GM20431 (cell line): ENCODE measurements around the gene SETD2.
"Not testable (repeated sequence)": the region's sequence is repeated elsewhere in the genome, so short reads cannot be mapped to it uniquely, and the experiment has no call there.

Experiments used
- in situ Hi-C: fragments of 300-500 bp; cut with MseI, MboI; formaldehyde crosslinking; loops from one replicate; pipeline ENCODE4 v1.15.0; 2020; ENCODE audit warnings: low sequenced_read_pairs; ENCODE audit not compliant: unreplicated experiment

Gene SETD2

DNA sequence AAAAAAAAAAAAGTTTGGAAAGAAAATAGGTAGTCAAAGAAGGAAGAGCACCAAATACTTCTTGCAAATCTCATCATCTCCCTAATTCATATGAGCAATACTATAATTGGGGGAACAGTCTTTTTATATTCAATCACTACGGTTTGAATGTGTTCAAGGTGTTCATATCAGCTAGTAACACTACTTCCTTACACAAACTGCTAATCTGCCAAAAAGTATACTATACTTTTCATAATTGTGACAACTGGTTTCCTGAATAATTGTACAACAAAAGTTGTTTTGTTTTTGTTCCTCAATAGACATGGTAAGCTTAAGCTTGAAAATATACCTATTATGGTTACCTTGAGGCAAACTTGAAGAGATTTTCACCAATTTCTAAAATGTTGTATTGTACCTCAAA, 12.1 kb downstream of the SETD2 start:
- in situ Hi-C loops, result no loop called here

DNA sequence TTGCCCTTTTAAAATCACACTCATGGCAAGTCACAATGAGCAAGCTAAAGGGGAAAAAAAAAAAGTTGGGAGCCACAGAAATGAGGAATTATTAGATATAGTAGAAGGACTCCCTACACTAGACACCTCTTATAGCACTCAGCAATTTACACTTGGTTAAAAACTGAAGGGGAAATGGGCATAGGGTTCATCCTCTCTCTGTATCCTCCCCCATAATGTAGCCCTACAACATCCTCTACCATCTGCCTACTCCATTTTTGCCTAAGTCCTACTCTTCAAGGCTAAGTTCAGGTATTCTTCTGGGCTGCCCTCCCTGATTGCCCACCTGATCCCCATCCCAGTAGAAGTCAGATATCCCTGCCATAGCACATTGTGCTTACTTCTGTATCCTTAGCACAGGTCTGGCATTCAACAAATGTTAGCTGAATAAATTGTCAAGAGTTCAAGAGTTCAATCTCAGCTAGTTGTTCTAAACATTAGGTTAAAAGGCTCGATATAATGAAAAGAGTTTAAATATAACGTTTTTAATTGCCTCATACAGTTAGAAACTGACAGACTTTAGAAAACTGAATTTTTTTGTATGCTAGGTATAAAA, 14.5 kb downstream of the SETD2 start:
- in situ Hi-C loops, result no loop called here

DNA sequence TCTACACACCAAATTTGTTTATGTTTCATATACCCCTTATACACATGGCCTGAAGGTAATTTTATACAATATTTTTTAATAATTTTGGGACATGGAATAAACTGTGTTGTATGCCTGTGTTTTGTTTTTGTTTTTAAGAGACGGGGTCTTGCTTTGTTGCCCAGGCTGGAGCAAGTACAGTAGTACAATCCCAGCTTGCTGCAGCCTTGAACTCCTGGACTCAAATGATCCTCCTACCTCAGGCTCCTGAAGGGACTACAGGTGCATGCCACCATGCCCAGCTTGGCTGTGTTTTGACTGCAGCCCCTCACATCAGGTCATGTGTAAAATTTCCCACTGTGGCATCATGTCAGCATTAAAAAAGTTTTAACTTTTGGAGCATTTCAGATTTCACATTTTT, 18.6 kb downstream of the SETD2 start:
- in situ Hi-C loops, result no loop called here

DNA sequence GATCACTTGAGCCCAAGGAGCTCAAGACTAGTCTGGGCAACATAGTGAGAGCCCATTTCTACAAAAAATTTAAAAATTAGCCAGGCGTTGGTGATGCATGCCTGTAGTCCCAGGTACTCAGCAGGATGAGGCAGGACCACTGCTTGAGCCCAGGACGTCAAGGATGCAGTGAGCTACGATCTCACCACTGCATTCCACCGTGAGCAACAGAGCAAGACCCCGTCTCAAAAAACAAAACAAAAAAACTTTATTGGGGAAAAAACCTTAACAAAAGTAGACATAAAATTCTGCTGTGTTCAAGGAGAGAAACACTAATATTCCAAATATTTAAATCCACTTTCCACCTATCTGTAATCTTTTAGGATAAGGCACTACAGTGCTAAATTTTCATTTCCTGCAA, 20.8 kb downstream of the SETD2 start:
- in situ Hi-C loops, result no loop called here

DNA sequence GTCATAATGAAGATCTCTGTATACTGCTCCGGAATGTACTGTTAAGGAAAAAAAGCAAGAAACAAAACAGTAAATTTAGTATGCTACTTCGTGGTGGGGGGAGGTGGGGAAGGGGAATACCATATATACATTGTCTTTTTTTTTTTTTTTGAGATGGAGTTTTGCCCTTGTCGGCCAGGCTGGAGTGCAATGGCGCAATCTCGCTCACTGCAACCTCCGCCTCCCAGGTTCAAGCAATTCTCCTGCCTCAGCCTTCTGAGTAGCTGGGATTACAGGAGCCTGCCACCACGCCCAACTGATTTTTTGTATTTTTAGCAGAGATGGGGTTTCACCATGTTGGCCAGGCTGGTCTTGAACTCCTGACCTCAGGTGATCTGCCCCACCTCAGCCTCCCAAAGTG, 21.4 kb downstream of the SETD2 start:
- in situ Hi-C loops, result not testable (repeated sequence)

DNA sequence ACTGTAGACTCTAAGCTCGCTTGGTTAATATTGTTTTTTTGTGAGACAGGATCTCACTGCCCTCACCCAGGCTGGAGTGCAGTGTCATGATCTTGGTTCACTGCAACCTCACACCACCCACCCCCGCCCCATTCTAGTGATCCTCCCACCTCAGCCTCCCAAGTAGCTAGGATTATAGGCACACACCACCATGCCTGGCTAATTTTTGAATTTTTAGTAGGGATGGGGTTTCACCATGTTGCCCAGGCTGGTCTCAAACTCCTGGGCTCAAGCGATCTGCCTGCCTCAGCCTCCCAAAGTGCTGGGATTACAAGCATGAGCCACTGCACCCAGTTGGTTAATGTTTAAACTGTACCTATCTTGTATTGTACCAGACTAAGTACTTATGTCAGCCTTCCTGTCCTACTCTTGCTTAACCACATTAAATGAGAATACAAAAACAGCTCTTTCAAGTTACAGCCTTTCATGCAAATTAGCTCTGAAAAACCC, 22.9 kb downstream of the SETD2 start:
- in situ Hi-C loops, result not testable (repeated sequence)

DNA sequence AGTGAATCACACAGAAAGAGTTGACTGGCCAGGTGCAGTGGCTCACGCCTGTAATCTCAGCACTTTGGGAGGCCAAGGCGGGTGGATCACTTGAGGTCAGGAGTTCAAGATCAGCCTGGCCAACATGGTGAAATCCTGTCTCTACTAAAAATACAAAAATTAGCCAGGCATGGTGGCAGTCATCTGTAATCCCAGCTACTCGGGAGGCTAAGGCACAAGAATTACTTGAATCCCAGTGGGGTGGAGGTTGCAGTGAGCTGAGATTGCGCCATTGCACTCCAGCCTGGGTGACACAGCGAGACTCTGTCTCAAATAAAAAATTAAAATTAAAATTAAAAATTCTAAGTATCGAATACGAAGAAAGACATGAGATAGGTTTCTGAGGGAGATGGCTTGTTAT, 23.4 kb downstream of the SETD2 start:
- in situ Hi-C loops, result not testable (repeated sequence)

DNA sequence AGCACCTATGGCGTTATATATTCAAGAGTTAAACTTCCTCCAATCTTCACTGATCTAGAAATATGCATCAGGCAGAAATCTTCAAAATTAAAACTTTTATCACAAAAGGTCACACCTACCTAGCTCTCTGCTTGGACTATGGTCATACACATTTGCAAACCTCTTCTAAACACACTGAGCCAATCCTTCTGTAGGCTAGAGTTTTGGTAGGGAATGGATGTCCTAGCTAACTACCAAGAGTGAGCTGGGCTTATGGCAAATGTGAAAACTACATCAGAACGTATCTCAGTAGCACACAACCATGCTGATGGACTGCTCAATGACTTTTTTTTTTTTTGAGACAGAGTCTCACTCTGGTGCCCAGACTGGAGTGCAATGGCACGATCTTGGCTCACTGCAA, 29.6 kb downstream of the SETD2 start:
- in situ Hi-C loops, result no loop called here

DNA sequence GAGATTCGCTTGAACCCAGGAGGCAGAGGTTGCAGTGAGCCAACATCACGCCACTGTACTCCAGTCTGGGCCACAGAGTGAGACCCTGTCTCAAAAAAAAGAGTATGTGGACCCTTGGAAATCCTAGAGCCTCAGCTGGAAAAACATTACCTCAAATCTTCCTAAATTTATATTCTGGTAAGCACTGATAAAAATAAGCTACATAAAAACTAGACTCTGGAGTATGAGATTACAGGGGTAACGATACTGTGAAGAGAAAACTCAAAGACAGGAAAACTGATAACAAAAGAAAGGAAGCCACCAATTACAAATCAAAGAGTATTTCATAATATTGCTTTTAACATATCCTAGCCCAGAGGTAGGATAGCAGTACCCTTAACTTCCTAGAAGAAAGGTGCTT, 30.3 kb downstream of the SETD2 start:
- in situ Hi-C loops, result no loop called here

DNA sequence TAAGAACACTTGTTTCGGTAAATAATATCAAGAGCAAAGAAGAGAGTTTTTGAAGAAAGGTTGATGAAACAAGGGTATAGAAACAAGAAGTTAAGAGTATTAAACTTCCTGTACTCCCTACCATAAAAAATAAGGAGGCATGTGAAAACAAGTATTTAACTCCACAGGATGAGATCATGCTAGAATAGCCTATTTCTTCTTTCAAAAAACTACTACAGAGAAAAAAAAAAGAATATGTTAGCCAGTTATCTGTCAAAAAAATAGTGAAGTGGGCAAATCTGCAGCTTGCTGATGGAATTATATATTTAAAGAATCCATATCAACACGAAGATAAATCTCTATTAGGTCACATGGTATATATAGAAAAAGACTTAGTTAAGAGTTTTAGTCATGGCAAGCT, 33.4 kb downstream of the SETD2 start:
- in situ Hi-C loops, result no loop called here

DNA sequence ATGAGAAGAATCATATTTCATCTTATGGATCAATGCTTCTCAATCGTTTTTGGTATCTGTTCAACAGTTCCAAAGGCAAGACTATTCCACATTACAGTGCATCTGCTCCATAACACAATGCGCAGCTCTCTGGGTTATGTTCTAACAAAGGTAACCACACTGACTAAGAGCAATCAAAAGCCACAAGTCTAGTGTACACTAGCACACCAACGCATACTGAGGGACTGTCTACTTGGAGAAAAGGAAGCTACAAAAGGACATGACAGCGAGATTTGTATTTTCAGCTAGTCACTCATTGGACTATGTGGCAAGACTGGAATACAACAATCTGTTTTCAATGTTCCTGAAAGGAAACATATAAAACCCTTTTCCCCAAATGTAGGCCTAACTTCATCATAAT, 35.8 kb downstream of the SETD2 start:
- in situ Hi-C loops, result no loop called here

DNA sequence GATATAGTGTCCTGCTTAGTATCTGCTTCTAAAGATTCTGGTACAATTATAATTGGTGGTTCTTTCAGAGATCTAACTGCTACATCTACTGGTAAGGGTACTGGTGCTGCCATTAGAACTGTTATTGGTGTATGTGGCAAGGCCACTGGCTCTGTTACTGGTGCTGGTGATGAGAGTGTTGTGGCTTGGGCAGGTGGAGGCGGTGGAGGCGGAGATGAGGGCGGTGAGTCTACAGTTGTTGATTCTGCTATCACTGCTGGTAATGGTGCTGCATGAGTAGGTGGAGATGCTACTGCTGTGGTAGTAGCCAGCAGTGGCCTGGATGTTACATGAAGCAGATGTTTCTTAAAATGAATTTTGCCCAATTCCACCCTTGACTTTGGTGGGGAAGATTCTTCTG, 40.1 kb downstream of the SETD2 start:
- in situ Hi-C loops, result no loop called here

DNA sequence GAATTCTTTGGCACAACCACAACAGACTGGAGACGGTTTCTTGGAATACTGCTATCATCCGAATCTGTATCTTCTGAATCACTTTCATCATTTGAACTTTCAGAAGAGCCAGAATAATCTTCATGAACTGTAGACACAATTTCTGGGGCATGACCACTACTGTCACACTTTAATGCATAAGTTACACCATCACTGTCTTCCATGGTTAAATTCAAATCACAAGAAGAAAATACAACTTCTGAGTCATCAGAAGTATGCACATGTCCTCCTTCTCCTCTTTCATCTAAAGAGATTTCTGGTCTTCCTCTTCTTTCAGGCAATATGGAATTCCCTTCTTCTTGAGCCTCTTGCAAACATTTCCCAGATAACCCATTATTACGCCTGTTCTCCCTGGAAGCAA, 42.5 kb downstream of the SETD2 start:
- in situ Hi-C loops, result no loop called here

DNA sequence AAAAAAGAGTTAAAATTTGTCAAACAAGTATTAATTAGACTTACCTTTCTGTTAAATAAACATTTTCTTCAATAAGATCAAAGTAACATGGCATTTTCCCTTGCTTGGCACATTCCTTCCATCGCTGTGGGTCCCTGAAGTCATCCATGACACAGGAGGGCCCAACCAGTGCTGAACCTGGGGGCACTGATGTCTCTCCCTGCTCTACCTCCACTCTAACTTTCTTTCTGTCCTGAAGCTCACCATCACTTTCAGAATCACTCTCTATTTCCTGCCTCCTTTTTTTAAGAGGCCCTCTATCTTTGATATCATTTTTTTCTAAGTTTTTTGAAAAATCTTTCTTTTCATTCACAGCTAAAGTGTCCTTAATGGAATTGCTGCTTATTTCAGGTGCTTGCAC, 43.8 kb downstream of the SETD2 start:
- in situ Hi-C loops, result no loop called here

DNA sequence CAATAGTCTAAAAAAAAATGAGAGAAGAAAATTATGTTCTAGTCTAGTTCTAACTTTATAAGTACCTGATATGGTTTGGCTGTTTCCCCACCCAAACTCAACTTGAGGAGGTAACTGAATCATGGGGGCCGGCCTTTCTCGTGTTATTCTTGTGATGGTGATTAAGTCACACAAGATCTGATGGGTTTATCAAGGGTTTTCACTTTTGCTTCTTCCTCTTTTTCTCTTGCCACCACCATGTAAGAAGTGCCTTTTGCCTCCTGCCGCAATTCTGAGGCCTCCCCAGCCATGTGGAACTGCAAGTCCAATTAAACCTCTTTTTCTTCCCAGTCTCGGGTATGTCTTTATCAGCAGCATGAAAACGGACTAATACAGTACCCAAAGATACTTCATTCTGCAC, 44.5 kb downstream of the SETD2 start:
- in situ Hi-C loops, result not testable (repeated sequence)

DNA sequence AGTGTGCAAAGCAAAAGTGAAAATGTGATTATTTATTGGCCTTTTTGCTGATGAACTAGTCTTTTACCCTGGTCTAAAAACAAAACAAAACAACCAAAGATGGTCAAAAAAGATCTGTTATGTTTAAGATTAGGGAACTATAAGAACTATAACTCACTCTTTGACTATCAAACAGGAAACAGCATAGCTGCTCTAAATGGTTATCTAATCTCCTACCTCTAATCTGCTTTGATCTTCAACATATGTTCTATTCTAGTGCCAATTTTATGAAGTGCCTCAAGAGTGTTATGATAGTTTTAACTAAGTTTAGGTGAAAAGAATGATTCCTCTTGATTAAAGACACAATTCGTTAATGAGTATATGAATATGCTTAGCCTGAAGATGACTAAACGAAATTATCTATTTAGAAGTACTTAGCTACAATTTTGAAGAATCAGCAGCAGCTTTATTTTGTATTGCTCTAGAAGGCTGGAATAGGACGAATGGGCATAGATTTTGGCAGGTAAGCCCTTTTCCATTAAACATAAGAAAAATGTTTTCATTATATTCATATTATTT, 46.0 kb downstream of the SETD2 start:
- in situ Hi-C loops, result no loop called here

DNA sequence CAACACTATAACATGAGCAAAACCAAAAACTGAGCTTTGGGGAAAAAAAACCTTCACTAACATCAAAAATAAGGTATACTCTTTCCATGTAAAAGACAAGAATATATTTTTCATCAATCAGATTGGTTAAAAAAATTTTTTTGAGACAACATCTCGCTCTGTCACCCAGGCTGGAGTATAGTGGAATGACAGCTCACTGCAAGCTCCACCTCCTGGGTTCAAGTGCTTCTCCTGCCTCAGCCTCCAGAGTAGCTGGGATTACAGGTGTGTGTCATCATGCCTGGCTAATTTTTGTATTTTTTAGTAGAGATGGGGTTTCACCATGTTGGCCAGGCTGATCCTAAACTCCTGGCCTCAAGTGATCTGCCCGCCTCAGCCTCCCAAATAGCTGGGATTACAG, 48.4 kb downstream of the SETD2 start:
- in situ Hi-C loops, result not testable (repeated sequence)

DNA sequence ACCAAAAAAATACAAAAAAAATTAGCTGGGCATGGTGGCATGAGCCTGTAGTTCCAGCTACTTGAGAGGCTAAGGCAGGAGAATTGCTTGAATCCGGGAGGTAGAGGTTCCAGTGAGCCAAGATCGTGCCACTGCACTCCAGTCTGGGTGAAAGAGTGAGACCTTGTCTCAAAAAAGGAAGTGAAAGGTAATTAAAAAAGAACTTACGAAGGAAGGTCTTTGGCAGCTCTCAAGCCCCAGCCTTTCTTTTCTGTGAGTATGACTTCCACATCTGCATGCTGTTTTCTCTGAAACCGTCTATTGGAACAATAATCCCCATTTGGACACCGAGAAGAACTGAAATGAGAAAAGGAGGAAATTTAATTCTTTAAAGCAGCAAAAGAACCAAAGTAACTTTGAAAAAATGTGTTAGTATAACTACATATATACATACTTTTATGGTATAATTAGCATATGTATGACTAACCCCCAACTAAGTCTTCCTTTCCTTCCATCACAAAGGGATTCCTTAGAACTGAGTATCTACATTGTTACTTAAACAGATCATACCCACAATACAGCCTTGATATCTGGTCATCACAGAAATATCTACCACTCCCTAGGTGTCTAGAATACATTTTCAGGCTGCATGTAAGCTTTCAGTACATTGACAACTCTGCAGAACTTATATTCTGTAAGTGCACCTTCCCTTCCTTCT, 50.1 kb downstream of the SETD2 start:
- in situ Hi-C loops, result no loop called here

DNA sequence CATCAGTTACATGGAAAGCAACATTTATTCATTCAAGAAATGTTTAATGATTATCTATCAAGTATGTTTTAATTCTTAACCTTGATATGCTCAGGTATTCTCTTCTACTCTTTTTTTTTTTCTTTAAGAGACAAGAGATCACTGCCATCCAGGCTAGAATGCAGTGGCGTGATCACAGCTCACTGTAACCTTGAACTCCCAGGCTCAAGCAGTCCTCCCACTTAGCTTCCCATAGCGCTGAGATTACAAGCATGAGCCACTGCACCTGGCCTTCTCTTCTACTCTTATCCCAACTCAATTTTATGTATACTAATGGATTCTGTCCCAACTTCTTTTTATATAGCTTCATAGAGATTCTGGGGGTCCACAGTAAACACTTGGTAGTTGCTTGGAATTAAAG, 50.9 kb downstream of the SETD2 start:
- in situ Hi-C loops, result no loop called here

DNA sequence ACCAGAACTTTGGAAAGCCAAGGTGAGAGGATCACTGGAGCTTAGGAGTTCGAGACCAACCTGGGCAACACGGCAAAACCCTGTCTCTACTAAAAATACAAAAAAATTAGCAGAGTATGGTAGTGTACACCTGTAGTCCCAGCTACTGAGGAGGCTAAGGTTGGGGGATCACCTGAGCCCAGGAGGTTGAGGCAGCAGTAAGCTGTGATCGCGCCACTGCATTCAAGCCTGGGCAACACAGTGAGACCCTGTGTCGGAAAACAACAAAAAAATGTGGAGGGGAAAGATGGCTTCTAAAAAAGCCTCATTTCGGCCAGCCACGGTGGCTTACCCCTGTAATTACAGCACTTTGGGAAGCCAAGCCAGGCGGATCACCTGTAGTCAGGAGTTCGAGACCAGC, 54.5 kb downstream of the SETD2 start:
- in situ Hi-C loops, result no loop called here

DNA sequence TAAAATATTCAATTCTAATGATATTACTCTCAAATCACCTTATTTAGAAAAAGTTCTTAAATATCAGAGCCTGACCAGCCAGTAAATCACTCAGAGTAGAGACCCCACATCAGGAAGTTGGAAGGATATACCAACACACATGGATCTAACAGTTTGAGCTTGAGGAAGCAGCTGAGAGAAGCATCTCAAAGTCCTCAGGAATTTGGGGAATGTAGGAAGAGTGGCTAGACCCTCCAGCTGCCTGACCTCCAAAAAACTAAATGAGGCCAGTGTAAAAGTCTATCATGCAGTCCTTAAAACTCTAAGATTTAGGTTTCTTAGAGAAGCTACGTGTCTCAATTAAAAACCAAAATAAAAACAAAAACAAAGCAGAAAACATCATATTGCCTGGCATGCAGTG, 55.4 kb downstream of the SETD2 start:
- in situ Hi-C loops, result no loop called here

DNA sequence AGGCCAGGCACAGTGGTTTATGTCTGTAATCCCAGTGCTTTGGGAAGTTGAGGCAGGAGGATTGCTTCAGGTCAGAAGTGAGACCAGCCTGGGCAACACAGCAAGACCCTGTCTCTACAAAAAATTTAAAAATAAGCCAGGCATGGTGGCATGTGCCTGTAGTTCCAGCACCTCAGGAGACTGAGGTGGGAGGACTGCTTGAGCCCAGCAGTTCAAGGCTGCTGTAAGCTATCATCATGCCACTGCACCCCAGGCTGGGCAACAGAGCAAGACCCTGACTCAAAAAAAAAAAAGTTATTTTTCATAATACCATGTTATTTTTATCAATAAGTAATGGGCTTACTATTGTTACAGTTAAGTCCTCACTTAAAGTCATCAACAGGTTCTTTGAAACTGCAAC, 59.7 kb downstream of the SETD2 start:
- in situ Hi-C loops, result no loop called here
